ENCODE results near the gene PCDHB5.
"Not testable (repeated sequence)": the region's sequence is repeated elsewhere in the genome, so short reads cannot be mapped to it uniquely, and the experiment has no call there.

Gene PCDHB5

DNA sequence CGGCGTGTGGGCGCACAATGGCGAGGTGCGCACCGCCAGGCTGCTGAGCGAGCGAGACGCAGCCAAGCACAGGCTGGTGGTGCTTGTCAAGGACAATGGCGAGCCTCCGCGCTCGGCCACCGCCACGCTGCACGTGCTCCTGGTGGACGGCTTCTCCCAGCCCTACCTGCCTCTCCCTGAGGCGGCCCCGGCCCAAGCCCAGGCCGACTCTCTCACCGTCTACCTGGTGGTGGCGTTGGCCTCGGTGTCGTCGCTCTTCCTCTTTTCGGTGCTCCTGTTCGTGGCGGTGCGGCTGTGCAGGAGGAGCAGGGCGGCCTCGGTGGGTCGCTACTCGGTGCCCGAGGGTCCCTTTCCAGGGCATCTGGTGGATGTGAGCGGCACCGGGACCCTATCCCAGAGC lies 17.1 kb downstream of the PCDHB5 start:
- not testable (repeated sequence) for FAIRE-seq

DNA sequence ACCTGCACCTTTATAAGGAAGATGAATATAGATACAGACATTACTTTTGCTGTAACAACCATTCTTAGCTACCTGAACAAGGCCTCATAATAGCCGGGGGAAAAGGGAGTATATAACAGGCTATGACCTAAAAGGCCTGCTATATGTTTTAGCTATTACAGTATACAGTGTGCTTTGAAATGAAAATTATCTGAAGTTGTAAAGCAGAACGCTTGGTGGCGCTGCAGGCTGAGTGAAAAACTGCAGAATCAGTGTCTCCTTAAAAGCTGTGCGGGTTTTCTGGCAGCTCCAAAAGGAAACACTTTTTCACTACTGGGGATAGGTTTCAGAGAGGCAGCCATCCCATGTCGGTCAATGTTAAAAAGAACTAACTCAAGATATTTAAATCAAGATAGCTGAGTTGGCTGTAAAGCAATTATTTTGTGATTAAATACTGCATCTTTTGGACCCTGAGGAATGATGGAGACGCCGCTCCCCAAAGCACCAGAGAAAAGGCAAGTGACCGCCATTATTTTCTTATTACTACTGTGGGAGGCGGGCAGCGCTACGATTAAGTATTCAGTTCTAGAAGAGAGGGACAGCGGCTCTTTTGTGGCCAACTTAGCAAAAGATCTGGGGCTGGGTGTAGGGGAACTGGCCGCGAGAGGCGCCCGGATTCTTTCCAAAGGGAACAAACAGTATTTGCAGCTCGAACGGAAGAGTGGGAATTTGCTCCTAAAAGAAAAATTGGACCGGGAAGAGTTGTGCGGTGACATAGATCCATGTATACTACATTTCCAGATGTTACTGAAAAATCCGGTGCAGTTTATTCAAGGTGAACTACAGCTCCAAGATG lies 20.8 kb downstream of the PCDHB5 start:
- FAIRE-seq: no peak

- not testable (repeated sequence) for FAIRE-seq
Observed at GRCh38 chr5:141157356-141157755, 22.4 kb downstream of the PCDHB5 start.

- FAIRE-seq: not testable (repeated sequence)
Observed at GRCh38 chr5:141157901-141158300, 22.9 kb downstream of the PCDHB5 start.

DNA sequence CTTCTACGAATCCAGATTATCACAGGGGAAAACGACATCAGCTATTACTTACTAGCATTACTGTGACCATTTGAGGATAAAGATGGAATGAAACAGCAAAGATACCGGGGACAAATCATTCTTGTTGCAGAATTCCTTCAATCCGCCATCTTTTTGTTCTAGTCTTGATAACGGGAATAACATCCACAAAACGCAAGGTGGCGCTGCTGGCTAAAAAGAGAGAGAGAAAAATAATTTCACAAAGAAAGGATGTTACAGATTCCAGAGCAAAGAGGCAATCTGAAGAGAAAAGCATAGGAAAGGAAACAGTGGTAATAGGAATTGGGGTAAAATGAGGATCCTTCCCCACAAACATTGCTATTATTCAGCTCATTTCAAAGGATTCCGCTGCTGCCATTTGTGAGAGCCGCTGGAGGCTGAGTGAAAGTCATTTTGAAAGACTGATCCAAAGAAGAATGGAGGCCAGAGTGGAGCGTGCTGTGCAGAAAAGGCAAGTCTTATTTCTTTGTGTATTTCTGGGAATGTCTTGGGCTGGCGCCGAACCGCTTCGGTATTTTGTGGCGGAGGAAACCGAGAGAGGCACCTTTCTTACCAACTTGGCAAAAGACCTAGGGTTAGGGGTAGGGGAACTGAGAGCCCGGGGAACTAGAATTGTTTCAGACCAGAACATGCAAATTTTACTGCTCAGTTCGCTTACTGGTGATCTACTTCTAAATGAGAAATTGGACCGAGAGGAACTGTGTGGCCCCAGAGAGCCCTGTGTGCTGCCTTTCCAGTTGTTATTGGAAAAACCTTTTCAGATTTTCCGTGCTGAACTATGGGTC lies 37.6 kb downstream of the PCDHB5 start, which contains the start of gene PCDHB7:
Gene PCDHB7, plus strand, starts transcription at position 264 of the 824 bp plus-strand sequence. Its CDS starts 192 bp downstream, at position 456.
- no peak for FAIRE-seq

GRCh38 chr5:141174291-141175104 lies 39.5 kb downstream of the PCDHB5 start:
- not testable (repeated sequence) for FAIRE-seq

DNA sequence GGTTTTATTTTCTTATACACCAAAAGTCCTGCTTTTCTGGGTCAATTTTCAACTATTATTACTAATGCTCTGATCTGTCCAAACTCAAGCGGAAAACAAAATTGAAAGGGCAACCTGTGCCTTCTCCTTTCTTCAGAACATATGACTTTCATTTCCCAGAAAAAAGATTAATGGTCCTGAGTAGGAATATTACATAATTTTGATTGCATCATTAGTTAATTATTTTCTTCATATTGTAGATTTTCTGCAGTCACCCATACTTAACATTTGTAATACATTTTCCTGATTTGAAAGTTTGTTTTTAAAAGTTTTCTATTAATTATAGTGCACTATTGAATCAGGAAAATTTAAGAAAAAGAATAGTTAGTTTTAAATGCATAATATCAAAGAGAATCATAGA lies 40.9 kb downstream of the PCDHB5 start:
- FAIRE-seq: peak; percentile 80

DNA sequence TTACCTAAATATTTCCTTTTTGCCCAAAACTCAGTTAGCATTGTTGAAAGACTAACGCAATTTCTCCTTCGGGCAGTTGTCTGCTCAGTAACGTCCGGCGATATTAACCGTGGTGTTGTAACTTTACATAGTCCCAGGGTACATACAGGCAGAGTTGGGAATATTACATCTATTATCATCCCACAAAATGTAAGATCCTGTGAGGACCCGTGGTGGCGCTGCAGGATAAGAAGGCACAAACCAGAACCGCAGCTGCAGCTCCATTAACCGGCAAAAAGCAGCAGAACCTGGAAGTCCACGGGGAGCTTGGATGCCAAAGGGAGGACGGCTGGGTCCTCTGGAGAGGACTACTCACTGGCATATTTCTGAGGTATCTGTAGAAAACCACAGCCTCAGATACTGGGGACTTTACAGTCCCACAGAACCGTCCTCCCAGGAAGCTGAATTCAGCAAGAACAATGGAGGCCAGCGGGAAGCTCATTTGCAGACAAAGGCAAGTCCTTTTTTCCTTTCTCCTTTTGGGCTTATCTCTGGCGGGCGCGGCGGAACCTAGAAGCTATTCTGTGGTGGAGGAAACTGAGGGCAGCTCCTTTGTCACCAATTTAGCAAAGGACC lies 42.7 kb downstream of the PCDHB5 start, which contains the start of gene PCDHB8:
Gene PCDHB8, plus strand, starts transcription at position 214 of the 615 bp plus-strand sequence. Its CDS starts 245 bp downstream, at position 459.
- FAIRE-seq: not testable (repeated sequence)

DNA sequence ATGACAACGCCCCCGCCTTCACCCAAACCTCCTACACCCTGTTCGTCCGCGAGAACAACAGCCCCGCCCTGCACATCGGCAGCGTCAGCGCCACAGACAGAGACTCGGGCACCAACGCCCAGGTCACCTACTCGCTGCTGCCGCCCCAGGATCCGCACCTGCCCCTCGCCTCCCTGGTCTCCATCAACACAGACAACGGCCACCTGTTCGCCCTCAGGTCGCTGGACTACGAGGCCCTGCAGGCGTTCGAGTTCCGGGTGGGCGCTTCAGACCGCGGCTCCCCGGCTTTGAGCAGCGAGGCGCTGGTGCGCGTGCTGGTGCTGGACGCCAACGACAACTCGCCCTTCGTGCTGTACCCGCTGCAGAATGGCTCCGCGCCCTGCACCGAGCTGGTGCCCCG lies 44.4 kb downstream of the PCDHB5 start:
- FAIRE-seq: not testable (repeated sequence)

DNA sequence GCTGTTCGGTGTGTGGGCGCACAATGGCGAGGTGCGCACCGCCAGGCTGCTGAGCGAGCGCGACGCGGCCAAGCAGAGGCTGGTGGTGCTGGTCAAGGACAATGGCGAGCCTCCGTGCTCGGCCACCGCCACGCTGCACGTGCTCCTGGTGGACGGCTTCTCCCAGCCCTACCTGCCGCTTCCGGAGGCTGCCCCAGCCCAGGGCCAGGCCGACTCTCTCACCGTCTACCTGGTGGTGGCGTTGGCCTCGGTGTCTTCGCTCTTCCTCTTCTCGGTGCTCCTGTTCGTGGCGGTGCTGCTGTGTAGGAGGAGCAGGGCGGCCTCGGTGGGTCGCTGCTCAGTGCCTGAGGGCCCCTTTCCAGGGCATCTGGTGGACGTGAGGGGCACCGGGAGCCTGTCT lies 44.9 kb downstream of the PCDHB5 start:
- FAIRE-seq: not testable (repeated sequence)

GRCh38 chr5:141180313-141180712 lies 45.3 kb downstream of the PCDHB5 start:
- FAIRE-seq: no peak

- no peak for FAIRE-seq
Observed at GRCh38 chr5:141182248-141182647, 47.2 kb downstream of the PCDHB5 start, which contains the start of gene PCDHB16. Gene PCDHB16, plus strand, starts transcription at chr5:141182387. Its CDS starts 173 bp downstream, at chr5:141182560.

DNA sequence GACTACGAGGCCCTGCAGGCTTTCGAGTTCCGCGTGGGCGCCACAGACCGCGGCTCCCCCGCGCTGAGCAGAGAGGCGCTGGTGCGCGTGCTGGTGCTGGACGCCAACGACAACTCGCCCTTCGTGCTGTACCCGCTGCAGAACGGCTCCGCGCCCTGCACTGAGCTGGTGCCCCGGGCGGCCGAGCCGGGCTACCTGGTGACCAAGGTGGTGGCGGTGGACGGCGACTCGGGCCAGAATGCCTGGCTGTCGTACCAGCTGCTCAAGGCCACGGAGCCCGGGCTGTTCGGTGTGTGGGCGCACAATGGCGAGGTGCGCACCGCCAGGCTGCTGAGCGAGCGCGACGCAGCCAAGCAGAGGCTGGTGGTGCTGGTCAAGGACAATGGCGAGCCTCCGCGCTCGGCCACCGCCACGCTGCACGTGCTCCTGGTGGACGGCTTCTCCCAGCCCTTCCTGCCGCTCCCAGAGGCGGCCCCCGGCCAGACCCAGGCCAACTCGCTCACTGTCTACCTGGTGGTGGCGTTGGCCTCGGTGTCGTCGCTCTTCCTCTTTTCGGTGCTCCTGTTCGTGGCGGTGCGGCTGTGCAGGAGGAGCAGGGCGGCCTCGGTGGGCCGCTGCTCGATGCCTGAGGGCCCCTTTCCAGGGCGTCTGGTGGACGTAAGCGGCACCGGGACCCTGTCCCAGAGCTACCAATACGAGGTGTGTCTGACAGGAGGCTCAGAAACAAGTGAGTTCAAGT lies 49.3 kb downstream of the PCDHB5 start:
- not testable (repeated sequence) for FAIRE-seq

GRCh38 chr5:141186897-141187512 lies 52.0 kb downstream of the PCDHB5 start, which contains the start of gene PCDHB9:
Gene PCDHB9, plus strand, starts transcription at chr5:141187161. Its CDS starts 158 bp downstream, at chr5:141187319.
- FAIRE-seq: no peak

Measured in colon (tissue), 2 donors.